Measurements from ENCODE around the gene ESYT3. TPM values are rescaled to one million over a fixed set of nuclear protein-coding genes. Genes with fewer than 3 reads are reported as not detected.

Gene ESYT3
- total RNA-seq, 1 experiment from 2014 or later, result 2.6 TPM

- in situ Hi-C loops (cut with HindIII; ENCODE audit: low pct_unique_long_range_greater_than_20kb, low sequenced_read_pairs) (no loop called here), intact Hi-C loops (cut with micrococcal nuclease; ENCODE audit: unreplicated experiment) (no loop called here)
- Histone ChIP-seq H3K4me3 (ENCODE audit: low read depth in 2 of 2, low read length in 2 of 2) (no peak overlapping the region), H3K27me3 (ENCODE audit: control insufficient read depth, insufficient read depth, low read length) (no peaks in the 10 kb centered on the region), H3K36me3 (ENCODE audit: control insufficient read depth, insufficient read depth, low read length) (no peaks in the 10 kb centered on the region), H3K9me3 (ENCODE audit: control insufficient read depth, insufficient read depth, low read depth, low read length) (no peaks in the 10 kb centered on the region), H3K4me1 (ENCODE audit: control insufficient read depth, insufficient read depth, low read length) (peaks cover 3% of the 10 kb centered on the region; the same call in 1 of the 2 replicates), H3K27ac (ENCODE audit: low read length) (no peak overlapping the region)
- DNase-seq (ENCODE audit: low read depth, low spot score), result no peak
- TF ChIP-seq TCF7L2 (IDR thresholded peaks at IDR 0.05; ENCODE audit: low read depth, low read length) (no peak), CTCF (IDR thresholded peaks at IDR 0.05) (no peak), REST (IDR thresholded peaks at IDR 0.05; ENCODE audit: insufficient read depth in 1 of 2, low read depth in 2 of 2, low read length in 1 of 2) (no peak), POLR2AphosphoS5 (IDR thresholded peaks at IDR 0.05; ENCODE audit: low read depth, low read length) (no peak), SIN3A (IDR thresholded peaks at IDR 0.05; ENCODE audit: borderline replicate concordance, insufficient read depth, low read depth, low read length) (no peak)
- ATAC-seq, result no peak
- no TSS peak for BruUV-seq (replicated peaks)
- POLR2A ChIA-PET, result no interaction called here
- CTCF ChIA-PET, result no interaction called here
These were observed 8.7 kb downstream of the ESYT3 start for GRCh38 chr3:138443091-138443490.

- no TSS peak for BruUV-seq (replicated peaks)
These were observed 9.4 kb downstream of the ESYT3 start for GRCh38 chr3:138443521-138444503.

More at GRCh38 chr3:138443521-138444503, 9.4 kb downstream of the ESYT3 start:
- DNase-seq (ENCODE audit: low read depth, low spot score), result no peak
- no peaks in the 10 kb centered on the region for H3K36me3 ChIP-seq (ENCODE audit: control insufficient read depth, insufficient read depth, low read length)
- ChIA-PET CTCF (no interaction called here), POLR2A (no interaction called here)
- peaks cover 3% of the 10 kb centered on the region; the same call in 1 of the 2 replicates for H3K4me1 ChIP-seq (ENCODE audit: control insufficient read depth, insufficient read depth, low read length)
- H3K4me3 ChIP-seq (ENCODE audit: low read depth in 2 of 2, low read length in 2 of 2), result no peak overlapping the region
- H3K9me3 ChIP-seq (ENCODE audit: control insufficient read depth, insufficient read depth, low read depth, low read length), result no peaks in the 10 kb centered on the region
- H3K27me3 ChIP-seq (ENCODE audit: control insufficient read depth, insufficient read depth, low read length), result no peaks in the 10 kb centered on the region
- ATAC-seq, result no peak
- in situ Hi-C loops (cut with HindIII; ENCODE audit: low pct_unique_long_range_greater_than_20kb, low sequenced_read_pairs), result no loop called here
- intact Hi-C loops (cut with micrococcal nuclease; ENCODE audit: unreplicated experiment), result no loop called here
- H3K27ac ChIP-seq (ENCODE audit: low read length), result no peak overlapping the region
- TF ChIP-seq REST (IDR thresholded peaks at IDR 0.05; ENCODE audit: insufficient read depth in 1 of 2, low read depth in 2 of 2, low read length in 1 of 2) (no peak), TCF7L2 (IDR thresholded peaks at IDR 0.05; ENCODE audit: low read depth, low read length) (no peak), SIN3A (IDR thresholded peaks at IDR 0.05; ENCODE audit: borderline replicate concordance, insufficient read depth, low read depth, low read length) (no peak), CTCF (IDR thresholded peaks at IDR 0.05) (no peak)

Data from Panc1 (cell line).